Prostate gland (tissue), 2 donors: ENCODE data around the gene WDR91.

Experiments used
- CTCF ChIP-seq, 4 experiments: fragments of 200-600 bp in 2 of 4; fragments of 450-650 bp in 2 of 4; sonication (generic) in 2 of 4; IDR thresholded peaks; 1 replicate in 3 of 4; 2 replicates in 1 of 4; pipeline ENCODE4 v1.5.1; 2016 to 2019; ENCODE audit warnings: antibody characterized with exemption in 4 of 4, mild to moderate bottlenecking in 2 of 4, moderate library complexity in 2 of 4
- POLR2A ChIP-seq: fragments of 450-650 bp; IDR thresholded peaks from one replicate; pipeline ENCODE4 v1.6.1; 2016; ENCODE audit warnings: antibody characterized with exemption, mild to moderate bottlenecking
- POLR2AphosphoS5 ChIP-seq: sonication (generic); formaldehyde crosslinking; IDR thresholded peaks from one replicate; pipeline ENCODE4 v1.6.1; 2017; ENCODE audit warnings: antibody characterized with exemption

GRCh38 chr7:135151132-135151531, 60.2 kb downstream of the WDR91 start:
- TF ChIP-seq POLR2A = no peak
- TF ChIP-seq CTCF (IDR thresholded peaks at IDR 0.05) = no peak
- no peak for TF ChIP-seq POLR2AphosphoS5
